ENCODE results near the gene TPSG1.

DNA sequence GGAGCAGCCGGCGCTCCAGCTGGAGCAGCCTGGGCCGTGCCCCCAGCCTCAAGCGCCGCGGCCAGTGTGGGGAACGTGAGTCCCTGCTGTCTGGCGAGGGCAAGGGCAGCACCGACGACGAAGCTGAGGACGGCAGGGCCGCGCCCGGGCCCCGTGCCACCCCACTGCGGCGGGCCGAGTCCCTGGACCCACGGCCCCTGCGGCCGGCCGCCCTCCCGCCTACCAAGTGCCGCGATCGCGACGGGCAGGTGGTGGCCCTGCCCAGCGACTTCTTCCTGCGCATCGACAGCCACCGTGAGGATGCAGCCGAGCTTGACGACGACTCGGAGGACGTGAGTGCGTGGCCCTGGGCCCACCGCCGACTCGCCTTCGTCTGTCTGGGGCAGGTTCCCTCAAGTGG lies 16.0 kb downstream of the TPSG1 start:
- TF ChIP-seq, protein P1, sequence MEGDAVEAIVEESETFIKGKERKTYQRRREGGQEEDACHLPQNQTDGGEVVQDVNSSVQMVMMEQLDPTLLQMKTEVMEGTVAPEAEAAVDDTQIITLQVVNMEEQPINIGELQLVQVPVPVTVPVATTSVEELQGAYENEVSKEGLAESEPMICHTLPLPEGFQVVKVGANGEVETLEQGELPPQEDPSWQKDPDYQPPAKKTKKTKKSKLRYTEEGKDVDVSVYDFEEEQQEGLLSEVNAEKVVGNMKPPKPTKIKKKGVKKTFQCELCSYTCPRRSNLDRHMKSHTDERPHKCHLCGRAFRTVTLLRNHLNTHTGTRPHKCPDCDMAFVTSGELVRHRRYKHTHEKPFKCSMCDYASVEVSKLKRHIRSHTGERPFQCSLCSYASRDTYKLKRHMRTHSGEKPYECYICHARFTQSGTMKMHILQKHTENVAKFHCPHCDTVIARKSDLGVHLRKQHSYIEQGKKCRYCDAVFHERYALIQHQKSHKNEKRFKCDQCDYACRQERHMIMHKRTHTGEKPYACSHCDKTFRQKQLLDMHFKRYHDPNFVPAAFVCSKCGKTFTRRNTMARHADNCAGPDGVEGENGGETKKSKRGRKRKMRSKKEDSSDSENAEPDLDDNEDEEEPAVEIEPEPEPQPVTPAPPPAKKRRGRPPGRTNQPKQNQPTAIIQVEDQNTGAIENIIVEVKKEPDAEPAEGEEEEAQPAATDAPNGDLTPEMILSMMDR (IDR thresholded peaks at IDR 0.05): no peak
- no peak for TF ChIP-seq POLR2A (IDR thresholded peaks at IDR 0.05)

All from heart left ventricle (tissue), 13 donors.